GM12865 (cell line): ENCODE measurements around the gene MPZL1.

Experiments
- DNase-seq: peaks from one replicate; pipeline ENCODE4 v3.0.0; 2010; ENCODE audit warnings: low read depth
- H3K4me3 ChIP-seq: 2 replicates; pipeline ENCODE4 v1.5.1; 2011; ENCODE audit warnings: mild to moderate bottlenecking, low read depth, low read length, control low read depth
- CTCF ChIP-seq: IDR thresholded peaks from 2 replicates; pipeline ENCODE4 v1.5.1; 2011; ENCODE audit warnings: low read length, control low read depth, low read depth, inconsistent platforms; ENCODE audit not compliant: insufficient read depth; ENCODE audit errors: missing control alignments

Gene MPZL1

GRCh38 chr1:167756730-167757405 is 35.1 kb downstream of the MPZL1 start:
- no peak for DNase-seq
- H3K4me3 ChIP-seq: no peak overlapping the region
- TF ChIP-seq CTCF: no peak

- no peak for DNase-seq
- TF ChIP-seq CTCF: no peak
- H3K4me3 ChIP-seq: no peak overlapping the region
Observed at GRCh38 chr1:167757433-167758309, 35.9 kb downstream of the MPZL1 start.

- H3K4me3 ChIP-seq: no peak overlapping the region
- no peak for TF ChIP-seq CTCF
- DNase-seq: no peak
Observed at GRCh38 chr1:167761400-167761799, 39.6 kb downstream of the MPZL1 start.

GRCh38 chr1:167762061-167762746 is 40.4 kb downstream of the MPZL1 start:
- TF ChIP-seq CTCF: no peak
- no peak overlapping the region for H3K4me3 ChIP-seq

GRCh38 chr1:167763525-167764220 is 41.9 kb downstream of the MPZL1 start:
- no peak overlapping the region for H3K4me3 ChIP-seq
- no peak for DNase-seq
- no peak for TF ChIP-seq CTCF

More at GRCh38 chr1:167762061-167762746, 40.4 kb downstream of the MPZL1 start:
- no peak for DNase-seq
